ENCODE data around the gene DOC2B.
"Not testable (repeated sequence)": the region's sequence is repeated elsewhere in the genome, so short reads cannot be mapped to it uniquely, and the experiment has no call there.

The DOC2B gene

GRCh38 chr17:207775-208174 is 26.3 kb upstream of the DOC2B start:
- H3K36me3 ChIP-seq (ENCODE audit: control insufficient read depth in 2 of 2, insufficient read depth in 2 of 2, low read length in 2 of 2): no peaks in the 10 kb centered on the region
- H3K27me3 ChIP-seq (ENCODE audit: control insufficient read depth in 1 of 2, insufficient read depth in 2 of 2, low read length in 2 of 2): peaks cover 7 to 14% of the 10 kb centered on the region in 2 donors
- H3K4me1 ChIP-seq (ENCODE audit: control insufficient read depth, insufficient read depth, low read length): no peaks in the 10 kb centered on the region
- no peaks in the 10 kb centered on the region for H3K9me3 ChIP-seq (ENCODE audit: control insufficient read depth in 2 of 2, low read length in 2 of 2)
- no peak overlapping the region for H3K9ac ChIP-seq (ENCODE audit: low read length in 2 of 2)
- no peak overlapping the region for H3K4me3 ChIP-seq (ENCODE audit: low read length in 2 of 2)
- no peak overlapping the region for H3K27ac ChIP-seq (ENCODE audit: low read length)

GRCh38 chr17:206941-207560 is 25.6 kb upstream of the DOC2B start:
- Histone ChIP-seq H3K27ac (ENCODE audit: low read length) (no peak overlapping the region), H3K4me1 (ENCODE audit: control insufficient read depth, insufficient read depth, low read length) (no peaks in the 10 kb centered on the region), H3K9ac (ENCODE audit: low read length in 2 of 2) (no peak overlapping the region)

GRCh38 chr17:206484-206883 is 25.0 kb upstream of the DOC2B start:
- peaks cover 7 to 14% of the 10 kb centered on the region in 2 donors for H3K27me3 ChIP-seq (ENCODE audit: control insufficient read depth in 1 of 2, insufficient read depth in 2 of 2, low read length in 2 of 2)
- not testable (repeated sequence) for H3K4me3 ChIP-seq (ENCODE audit: low read length in 2 of 2); H3K27ac ChIP-seq (ENCODE audit: low read length); H3K36me3 ChIP-seq (ENCODE audit: control insufficient read depth in 2 of 2, insufficient read depth in 2 of 2, low read length in 2 of 2); H3K4me1 ChIP-seq (ENCODE audit: control insufficient read depth, insufficient read depth, low read length); H3K9ac ChIP-seq (ENCODE audit: low read length in 2 of 2); H3K9me3 ChIP-seq (ENCODE audit: control insufficient read depth in 2 of 2, low read length in 2 of 2)

More at GRCh38 chr17:206941-207560, 25.6 kb upstream of the DOC2B start:
- Histone ChIP-seq H3K36me3 (ENCODE audit: control insufficient read depth in 2 of 2, insufficient read depth in 2 of 2, low read length in 2 of 2) (no peaks in the 10 kb centered on the region), H3K27me3 (ENCODE audit: control insufficient read depth in 1 of 2, insufficient read depth in 2 of 2, low read length in 2 of 2) (peaks cover 7 to 14% of the 10 kb centered on the region in 2 donors), H3K9me3 (ENCODE audit: control insufficient read depth in 2 of 2, low read length in 2 of 2) (no peaks in the 10 kb centered on the region), H3K4me3 (ENCODE audit: low read length in 2 of 2) (no peak overlapping the region)

GRCh38 chr17:205817-206216 is 24.4 kb upstream of the DOC2B start:
- Histone ChIP-seq H3K9me3 (ENCODE audit: control insufficient read depth in 2 of 2, low read length in 2 of 2) (no peaks in the 10 kb centered on the region), H3K27me3 (ENCODE audit: control insufficient read depth in 1 of 2, insufficient read depth in 2 of 2, low read length in 2 of 2) (peaks cover 7 to 14% of the 10 kb centered on the region in 2 donors), H3K36me3 (ENCODE audit: control insufficient read depth in 2 of 2, insufficient read depth in 2 of 2, low read length in 2 of 2) (no peaks in the 10 kb centered on the region), H3K4me3 (ENCODE audit: low read length in 2 of 2) (no peak overlapping the region), H3K27ac (ENCODE audit: low read length) (no peak overlapping the region), H3K4me1 (ENCODE audit: control insufficient read depth, insufficient read depth, low read length) (no peaks in the 10 kb centered on the region), H3K9ac (ENCODE audit: low read length in 2 of 2) (no peak overlapping the region)

- no peak overlapping the region for H3K9ac ChIP-seq (ENCODE audit: low read length in 2 of 2)
Measured at GRCh38 chr17:205148-205669, 23.8 kb upstream of the DOC2B start.

GRCh38 chr17:204427-205147 is 23.1 kb upstream of the DOC2B start:
- Histone ChIP-seq H3K9me3 (ENCODE audit: control insufficient read depth in 2 of 2, low read length in 2 of 2) (no peaks in the 10 kb centered on the region), H3K4me3 (ENCODE audit: low read length in 2 of 2) (no peak overlapping the region), H3K27ac (ENCODE audit: low read length) (no peak overlapping the region), H3K36me3 (ENCODE audit: control insufficient read depth in 2 of 2, insufficient read depth in 2 of 2, low read length in 2 of 2) (no peaks in the 10 kb centered on the region), H3K4me1 (ENCODE audit: control insufficient read depth, insufficient read depth, low read length) (peaks cover 3% of the 10 kb centered on the region), H3K27me3 (ENCODE audit: control insufficient read depth in 1 of 2, insufficient read depth in 2 of 2, low read length in 2 of 2) (peaks cover 7 to 18% of the 10 kb centered on the region in 2 donors), H3K9ac (ENCODE audit: low read length in 2 of 2) (no peak overlapping the region)

More at GRCh38 chr17:205148-205669, 23.8 kb upstream of the DOC2B start:
- Histone ChIP-seq H3K27me3 (ENCODE audit: control insufficient read depth in 1 of 2, insufficient read depth in 2 of 2, low read length in 2 of 2) (peaks cover 7 to 14% of the 10 kb centered on the region in 2 donors), H3K27ac (ENCODE audit: low read length) (no peak overlapping the region), H3K9me3 (ENCODE audit: control insufficient read depth in 2 of 2, low read length in 2 of 2) (no peaks in the 10 kb centered on the region), H3K4me1 (ENCODE audit: control insufficient read depth, insufficient read depth, low read length) (no peaks in the 10 kb centered on the region), H3K36me3 (ENCODE audit: control insufficient read depth in 2 of 2, insufficient read depth in 2 of 2, low read length in 2 of 2) (no peaks in the 10 kb centered on the region), H3K4me3 (ENCODE audit: low read length in 2 of 2) (no peak overlapping the region)

GRCh38 chr17:202501-202951 is 21.1 kb upstream of the DOC2B start:
- Histone ChIP-seq H3K4me1 (ENCODE audit: control insufficient read depth, insufficient read depth, low read length) (peaks cover 6% of the 10 kb centered on the region), H3K9ac (ENCODE audit: low read length in 2 of 2) (no peak overlapping the region), H3K9me3 (ENCODE audit: control insufficient read depth in 2 of 2, low read length in 2 of 2) (no peaks in the 10 kb centered on the region), H3K36me3 (ENCODE audit: control insufficient read depth in 2 of 2, insufficient read depth in 2 of 2, low read length in 2 of 2) (no peaks in the 10 kb centered on the region), H3K27me3 (ENCODE audit: control insufficient read depth in 1 of 2, insufficient read depth in 2 of 2, low read length in 2 of 2) (peaks cover 9 to 21% of the 10 kb centered on the region in 2 donors), H3K4me3 (ENCODE audit: low read length in 2 of 2) (no peak overlapping the region), H3K27ac (ENCODE audit: low read length) (no peak overlapping the region)

- not testable (repeated sequence) for H3K27ac ChIP-seq (ENCODE audit: low read length); H3K36me3 ChIP-seq (ENCODE audit: control insufficient read depth in 2 of 2, insufficient read depth in 2 of 2, low read length in 2 of 2)
- H3K27me3 ChIP-seq (ENCODE audit: control insufficient read depth in 1 of 2, insufficient read depth in 2 of 2, low read length in 2 of 2): peaks cover 9 to 19% of the 10 kb centered on the region in 2 donors
Measured at GRCh38 chr17:201736-202135, 20.3 kb upstream of the DOC2B start.

GRCh38 chr17:201257-201656 is 19.8 kb upstream of the DOC2B start:
- not testable (repeated sequence) for H3K4me3 ChIP-seq (ENCODE audit: low read length in 2 of 2); H3K36me3 ChIP-seq (ENCODE audit: control insufficient read depth in 2 of 2, insufficient read depth in 2 of 2, low read length in 2 of 2); H3K9ac ChIP-seq (ENCODE audit: low read length in 2 of 2); H3K27ac ChIP-seq (ENCODE audit: low read length); H3K4me1 ChIP-seq (ENCODE audit: control insufficient read depth, insufficient read depth, low read length); H3K9me3 ChIP-seq (ENCODE audit: control insufficient read depth in 2 of 2, low read length in 2 of 2)
- H3K27me3 ChIP-seq (ENCODE audit: control insufficient read depth in 1 of 2, insufficient read depth in 2 of 2, low read length in 2 of 2): peaks cover 13 to 19% of the 10 kb centered on the region in 2 donors

More at GRCh38 chr17:201736-202135, 20.3 kb upstream of the DOC2B start:
- H3K9ac ChIP-seq (ENCODE audit: low read length in 2 of 2); H3K4me1 ChIP-seq (ENCODE audit: control insufficient read depth, insufficient read depth, low read length); H3K9me3 ChIP-seq (ENCODE audit: control insufficient read depth in 2 of 2, low read length in 2 of 2); H3K4me3 ChIP-seq (ENCODE audit: low read length in 2 of 2): not testable (repeated sequence)

- Histone ChIP-seq H3K36me3 (ENCODE audit: control insufficient read depth in 2 of 2, insufficient read depth in 2 of 2, low read length in 2 of 2) (no peaks in the 10 kb centered on the region), H3K9me3 (ENCODE audit: control insufficient read depth in 2 of 2, low read length in 2 of 2) (no peaks in the 10 kb centered on the region), H3K4me3 (ENCODE audit: low read length in 2 of 2) (no peak overlapping the region), H3K4me1 (ENCODE audit: control insufficient read depth, insufficient read depth, low read length) (peaks cover 6% of the 10 kb centered on the region), H3K9ac (ENCODE audit: low read length in 2 of 2) (no peak overlapping the region), H3K27me3 (ENCODE audit: control insufficient read depth in 1 of 2, insufficient read depth in 2 of 2, low read length in 2 of 2) (peaks cover 11 to 17% of the 10 kb centered on the region in 2 donors), H3K27ac (ENCODE audit: low read length) (no peak overlapping the region)
Measured at GRCh38 chr17:200586-200985, 19.1 kb upstream of the DOC2B start.
